ENCODE results near the gene KRT2. TPM values are rescaled to one million over a fixed set of nuclear protein-coding genes. Genes with fewer than 3 reads are reported as not detected.

Gene KRT2
- polyA plus RNA-seq (2011; rRNA removed) (0.09 TPM in 1 of 2 replicates, not detected in the other), polyA plus RNA-seq (2017; fragmentation: RNase III; extraction: RNeasy Plus Mini Kit Qiagen cat#74134 plus additional on column Dnase treatment) (0.08 TPM in 1 of 3 replicates, not detected in the others), polyA minus RNA-seq (2011; rRNA and poly(A)+ RNA removed) (not detected in 2 replicates)
- polyA plus RNA-seq (2012; cell fraction: cytosol; rRNA removed) = 0.05 and 0.09 TPM in 2 replicates
- polyA plus RNA-seq (2012; cell fraction: nucleus; rRNA removed) = 0.05 and 0.21 TPM in 2 replicates

GRCh38 chr12:52651726-52652261, at the start of gene KRT2:
TSS of gene KRT2 (minus strand) at chr12:52652211. CDS start at chr12:52652142, 69 bp downstream.
- CTCF ChIA-PET = interaction anchor here (0.9 to 1.0 kb wide), 2 partner anchors 69 to 232 kb away, joined by 3 to 4 read pairs; no protein-coding TSS in a partner anchor
- H3K4me2 ChIP-seq = no peak within 1 kb of the TSS
- no peak for FAIRE-seq
- no peak for ATAC-seq
- WGBS (ENCODE audit: missing lambda C conversion rate) = 82% methylated on average over 13 of the region's 16 CpGs
- no peaks in the 10 kb centered on the region for H3K9me3 ChIP-seq
- TF ChIP-seq MAFK (IDR thresholded peaks at IDR 0.05; ENCODE audit: partially characterized antibody) (no peak), POLR2AphosphoS2 (conservative IDR thresholded peaks at IDR 0.05; ENCODE audit: low read length) (no peak)
- no peaks in the 10 kb centered on the region for H3K4me1 ChIP-seq
- no peak within 1 kb of the TSS for H3K27ac ChIP-seq
- no peak within 1 kb of the TSS for H3K4me3 ChIP-seq
- POLR2A ChIA-PET = no interaction called here
- DNase-seq (ENCODE audit: low read depth in 1 of 2, low spot score in 1 of 2) = no peak

GRCh38 chr12:52701281-52701680, 49.3 kb upstream of the KRT2 start:
- WGBS (ENCODE audit: missing lambda C conversion rate) = 78% methylated on average over 11 of the region's 12 CpGs
- ATAC-seq = no peak

GRCh38 chr12:52699960-52700359, 47.9 kb upstream of the KRT2 start:
- TF ChIP-seq TP53 (CRISPR knock-in tag; IDR thresholded peaks at IDR 0.05) (no peak), CTCF (IDR thresholded peaks at IDR 0.05) (no peak)
- Histone ChIP-seq H3K4me2 (no peak overlapping the region), H3K9me3 (no peaks in the 10 kb centered on the region), H3K4me1 (no peaks in the 10 kb centered on the region), H3K4me3 (no peak overlapping the region), H3K27ac (no peak overlapping the region)
- ATAC-seq = no peak
- ChIA-PET POLR2A (no interaction called here), CTCF (interaction anchor here (1.2 to 1.3 kb wide), 2 partner anchors 35 to 41 kb away, joined by 3 read pairs; no protein-coding TSS in a partner anchor)
- WGBS (ENCODE audit: missing lambda C conversion rate) = 80% methylated on average over 2 of the region's 2 CpGs
- FAIRE-seq = no peak
- DNase-seq (ENCODE audit: low read depth in 1 of 2, low spot score in 1 of 2) = no peak

More at GRCh38 chr12:52701281-52701680, 49.3 kb upstream of the KRT2 start:
- POLR2A ChIA-PET = no interaction called here
- no peak overlapping the region for H3K4me3 ChIP-seq
- FAIRE-seq (no peak), DNase-seq (ENCODE audit: low read depth in 1 of 2, low spot score in 1 of 2) (no peak)
- CTCF ChIA-PET = no interaction called here
- no peaks in the 10 kb centered on the region for H3K4me1 ChIP-seq
- no peak for TF ChIP-seq ZC3H11A (IDR thresholded peaks at IDR 0.05)
- TF ChIP-seq KDM5A (IDR thresholded peaks at IDR 0.05) = no peak
- no peak for TF ChIP-seq EHMT2 (IDR thresholded peaks at IDR 0.05; ENCODE audit: low read depth)
- no peak for TF ChIP-seq TFCP2L1 (CRISPR knock-in tag; IDR thresholded peaks at IDR 0.05)
- no peak for TF ChIP-seq JUNB (IDR thresholded peaks at IDR 0.05)
- TF ChIP-seq JUN (IDR thresholded peaks at IDR 0.05) = no peak
- no peak for TF ChIP-seq FOSL2 (IDR thresholded peaks at IDR 0.05)
- no peak for TF ChIP-seq FOSL2 (CRISPR knock-in tag; IDR thresholded peaks at IDR 0.05)
- no peak for TF ChIP-seq MAFK (IDR thresholded peaks at IDR 0.05; ENCODE audit: partially characterized antibody)
- TF ChIP-seq POLR2AphosphoS2 (conservative IDR thresholded peaks at IDR 0.05; ENCODE audit: low read length) = no peak
- TF ChIP-seq NFE2L2 (conservative IDR thresholded peaks at IDR 0.05; ENCODE audit: low read length) = no peak
- no peak for TF ChIP-seq ATOH8 (CRISPR knock-in tag; IDR thresholded peaks at IDR 0.05; ENCODE audit: low read depth)
- no peak overlapping the region for H3K4me2 ChIP-seq
- H3K27ac ChIP-seq = no peak overlapping the region
- H3K9me3 ChIP-seq = no peaks in the 10 kb centered on the region

GRCh38 chr12:52699373-52699772, 47.4 kb upstream of the KRT2 start:
- ChIA-PET POLR2A (no interaction called here), CTCF (interaction anchor here (1.2 to 1.3 kb wide), 2 partner anchors 36 to 41 kb away, joined by 3 read pairs; no protein-coding TSS in a partner anchor)
- H3K4me2 ChIP-seq = no peak overlapping the region
- FAIRE-seq (no peak), ATAC-seq (no peak), DNase-seq (ENCODE audit: low read depth in 1 of 2, low spot score in 1 of 2) (no peak)
- no peaks in the 10 kb centered on the region for H3K4me1 ChIP-seq
- TF ChIP-seq FOXS1 (CRISPR knock-in tag; IDR thresholded peaks at IDR 0.05) (no peak), CHD4 (IDR thresholded peaks at IDR 0.05; ENCODE audit: borderline replicate concordance) (no peak), SREBF2 (IDR thresholded peaks at IDR 0.05) (no peak), MAZ (IDR thresholded peaks at IDR 0.05; ENCODE audit: borderline replicate concordance, low read depth, low read length) (no peak)
- no peak overlapping the region for H3K27ac ChIP-seq
- H3K9me3 ChIP-seq = no peaks in the 10 kb centered on the region
- H3K4me3 ChIP-seq = no peak overlapping the region
- WGBS (ENCODE audit: missing lambda C conversion rate) = 44% methylated on average over 2 of the region's 2 CpGs
